AG04450 (cell line): ENCODE measurements around the gene SMCO2. TPM values are rescaled to one million over a fixed set of nuclear protein-coding genes. Genes with fewer than 3 reads are reported as not detected.

Experiments used
- CTCF ChIA-PET: fragments of 300-600, 350-600 bp; formaldehyde crosslinking; extraction: SDS; loops from one replicate; lab custom pipeline; 2022; ENCODE audit warnings: antibody characterized with exemption, inconsistent platforms; lab: Charles Lee
- POLR2A ChIA-PET: fragments of 350-600 bp; formaldehyde crosslinking; extraction: SDS; loops from one replicate; lab custom pipeline; 2021; ENCODE audit warnings: antibody characterized with exemption, inconsistent platforms; lab: Yijun Ruan, JAX
- DNase-seq: peaks from one replicate; pipeline ENCODE4 v3.0.0-alpha.2; 2011; ENCODE audit warnings: low read depth, low spot score
- H3K27ac ChIP-seq: one replicate; pipeline ENCODE4 v1.5.1; 2012; ENCODE audit warnings: low read depth, low read length, control low read depth
- H3K27me3 ChIP-seq: one replicate; pipeline ENCODE4 v1.6.0; 2012; ENCODE audit warnings: low read length; ENCODE audit not compliant: control insufficient read depth, insufficient read depth
- H3K4me3 ChIP-seq: 2 replicates; pipeline ENCODE4 v1.5.1; 2011; ENCODE audit warnings: mild to moderate bottlenecking, low read depth, low read length, control low read depth
- H3K9me3 ChIP-seq: 2 replicates; pipeline ENCODE4 v1.5.1; 2012; ENCODE audit warnings: low read length; ENCODE audit not compliant: control insufficient read depth, insufficient read depth
- CTCF ChIP-seq: IDR thresholded peaks from 2 replicates; pipeline ENCODE4 v1.5.1; 2011; ENCODE audit warnings: low read depth, low read length, control low read depth, inconsistent platforms
- polyA plus RNA-seq: library from polyadenylated mRNA; depleted of rRNA; stranded (reverse); fragments of >200 nt; gene quantifications from 2 replicates; pipeline ENCODE4 v1.2.3, GENCODE V29; 2011

SMCO2 gene
- polyA plus RNA-seq, 1 experiment: 0.55 TPM

- no peak for TF ChIP-seq CTCF
- ChIA-PET POLR2A (no interaction called here), CTCF (no interaction called here)
- Histone ChIP-seq H3K27ac (no peak overlapping the region), H3K4me3 (no peak overlapping the region), H3K27me3 (no peaks in the 10 kb centered on the region), H3K9me3 (no peaks in the 10 kb centered on the region)
- no peak for DNase-seq
These were observed 21.7 kb downstream of the SMCO2 start for GRCh38 chr12:27468241-27468640.

- DNase-seq: no peak
- Histone ChIP-seq H3K9me3 (no peaks in the 10 kb centered on the region), H3K27ac (no peak overlapping the region), H3K4me3 (no peak overlapping the region), H3K27me3 (no peaks in the 10 kb centered on the region)
- no peak for TF ChIP-seq CTCF
- ChIA-PET CTCF (no interaction called here), POLR2A (no interaction called here)
These were observed 22.7 kb downstream of the SMCO2 start for GRCh38 chr12:27469176-27469736.

- CTCF ChIA-PET: no interaction called here
- DNase-seq: no peak
- TF ChIP-seq CTCF: no peak
- no peaks in the 10 kb centered on the region for H3K27me3 ChIP-seq
- H3K9me3 ChIP-seq: no peaks in the 10 kb centered on the region
- no peak overlapping the region for H3K4me3 ChIP-seq
- H3K27ac ChIP-seq: no peak overlapping the region
- POLR2A ChIA-PET: no interaction called here
These were observed 26.1 kb downstream of the SMCO2 start for GRCh38 chr12:27472604-27473003.

GRCh38 chr12:27474344-27474743 lies 27.8 kb downstream of the SMCO2 start:
- Histone ChIP-seq H3K27me3 (no peaks in the 10 kb centered on the region), H3K4me3 (no peak overlapping the region), H3K9me3 (peaks cover 14% of the 10 kb centered on the region), H3K27ac (no peak overlapping the region)
- CTCF ChIA-PET: interaction anchor here (0.6 to 1.0 kb wide), 2 partner anchors 39 to 50 kb away, joined by 3 to 4 read pairs; no protein-coding TSS in a partner anchor
- TF ChIP-seq CTCF: no peak
- POLR2A ChIA-PET: interaction anchor here (0.6 to 1.1 kb wide), 2 partner anchors 12 to 114 kb away, joined by 4 to 6 read pairs; no protein-coding TSS in a partner anchor
- peak; percentile 39 for DNase-seq

GRCh38 chr12:27477049-27477448 lies 30.5 kb downstream of the SMCO2 start:
- H3K27ac ChIP-seq: no peak overlapping the region
- TF ChIP-seq CTCF: no peak
- no peak overlapping the region for H3K4me3 ChIP-seq
- DNase-seq: no peak
- no peaks in the 10 kb centered on the region for H3K27me3 ChIP-seq
- POLR2A ChIA-PET: no interaction called here
- peaks cover 14% of the 10 kb centered on the region for H3K9me3 ChIP-seq
- CTCF ChIA-PET: no interaction called here
